HFF-Myc (cell line): Measurements from ENCODE around the gene OTOS.

Experiments used
- DNase-seq: peaks from one replicate; pipeline ENCODE4 v3.0.0-alpha.2; 2011; ENCODE audit warnings: low read depth; ENCODE audit errors: extremely low read depth
- H3K4me3 ChIP-seq: replicated peaks from 2 replicates; pipeline ENCODE4 v1.5.1; 2011; ENCODE audit warnings: low read depth, mild to moderate bottlenecking, control low read depth, low read length
- CTCF ChIP-seq: IDR thresholded peaks from 2 replicates; pipeline ENCODE4 v1.5.1; 2012; ENCODE audit warnings: mild to moderate bottlenecking, low read depth, low read length, control low read depth; ENCODE audit errors: missing control alignments

OTOS gene

GRCh38 chr2:240123821-240124650 is 16.4 kb downstream of the OTOS start:
- no peak overlapping the region for H3K4me3 ChIP-seq
- no peak for DNase-seq
- no peak for TF ChIP-seq CTCF

GRCh38 chr2:240121675-240122074 is 18.8 kb downstream of the OTOS start:
- no peak overlapping the region for H3K4me3 ChIP-seq
- TF ChIP-seq CTCF = no peak
- DNase-seq = no peak

GRCh38 chr2:240121190-240121589 is 19.3 kb downstream of the OTOS start:
- DNase-seq = no peak
- H3K4me3 ChIP-seq = no peak overlapping the region
- no peak for TF ChIP-seq CTCF

GRCh38 chr2:240114233-240114632 is 26.2 kb downstream of the OTOS start:
- no peak overlapping the region for H3K4me3 ChIP-seq
- no peak for TF ChIP-seq CTCF

GRCh38 chr2:240112914-240113690 is 27.4 kb downstream of the OTOS start:
- TF ChIP-seq CTCF = no peak
- no peak overlapping the region for H3K4me3 ChIP-seq
- no peak for DNase-seq

More at GRCh38 chr2:240114233-240114632, 26.2 kb downstream of the OTOS start:
- DNase-seq = no peak

- H3K4me3 ChIP-seq = no peak overlapping the region
- no peak for TF ChIP-seq CTCF
- DNase-seq = peak; percentile 49
Measured at GRCh38 chr2:240111253-240111652, 29.2 kb downstream of the OTOS start.
